Measurements from ENCODE around the gene NUP188. TPM values are rescaled to one million over a fixed set of nuclear protein-coding genes. Genes with fewer than 3 reads are reported as not detected.

NUP188 gene
- total and polyA plus RNA-seq, 10 of the 15 experiments (the other 5 are each of a cell fraction or from before 2014, with no cell fraction given) = 1.4 to 73.7 (median 48.9) TPM

GRCh38 chr9:129009584-129010141 is 62.2 kb downstream of the NUP188 start (continued):
- no peak for TF ChIP-seq E2F8 (IDR thresholded peaks at IDR 0.05; ENCODE audit: low read depth, partially characterized antibody)

- CTCF ChIA-PET = no interaction called here
- Histone ChIP-seq H3K27ac (ENCODE audit: control insufficient read depth, insufficient read depth) (no peak overlapping the region), H3K4me2 (ENCODE audit: control insufficient read depth, insufficient read depth) (no peak overlapping the region), H2AFZ (ENCODE audit: control insufficient read depth, low read depth, low read length) (no peak overlapping the region), H3K9ac (ENCODE audit: control insufficient read depth, insufficient read depth, low read length) (no peak overlapping the region), H3K4me1 (ENCODE audit: control insufficient read depth, insufficient read depth, low read length) (no peaks in the 10 kb centered on the region), H3K9me3 (replicated peaks; ENCODE audit: control insufficient read depth, insufficient read depth, low read length) (no peaks in the 10 kb centered on the region), H3K4me3 (no peak overlapping the region), H3K36me3 (ENCODE audit: control insufficient read depth in 2 of 2, insufficient read depth in 2 of 2, low read length in 1 of 2) (peaks cover 11 to 22% of the 10 kb centered on the region in 2 experiments), H3K79me2 (ENCODE audit: control insufficient read depth, insufficient read depth, low read length) (no peaks in the 10 kb centered on the region), H3K27me3 (replicated peaks in 1 of 2; ENCODE audit: control insufficient read depth in 2 of 2, insufficient read depth in 2 of 2, low read length in 1 of 2) (no peaks in the 10 kb centered on the region), H4K20me1 (ENCODE audit: control insufficient read depth, insufficient read depth) (no peaks in the 10 kb centered on the region)
- no peak for FAIRE-seq
- in situ Hi-C loops (cut with MboI) (no loop called here), intact Hi-C loops (cut with micrococcal nuclease; ENCODE audit: unreplicated experiment) (no loop called here)
- BruUV-seq (replicated peaks) = no TSS peak
- TF ChIP-seq CHD4 (IDR thresholded peaks at IDR 0.05) = no peak
- no peak for TF ChIP-seq SREBF2 (IDR thresholded peaks at IDR 0.05; ENCODE audit: low read length)
- no peak for TF ChIP-seq E4F1 (IDR thresholded peaks at IDR 0.05; ENCODE audit: borderline replicate concordance, partially characterized antibody)
- TF ChIP-seq ZBTB40 (IDR thresholded peaks at IDR 0.05; ENCODE audit: borderline replicate concordance) = no peak
- no peak for TF ChIP-seq HDAC6 (IDR thresholded peaks at IDR 0.05; ENCODE audit: unreplicated experiment)
- SMC1A ChIA-PET (ENCODE audit: uncharacterized antibody, unreplicated experiment) = no interaction called here
- POLR2A ChIA-PET = no interaction called here
- WGBS (ENCODE audit: insufficient coverage, insufficient replicate concordance, low lambda C conversion rate, missing lambda C conversion rate) = 74% methylated on average over 5 of the region's 8 CpGs
- RAD21 ChIA-PET (ENCODE audit: unreplicated experiment) = no interaction called here
- no peak for ATAC-seq
- no peak for DNase-seq (ENCODE audit: low read depth, low spot score)
Observed at GRCh38 chr9:129010267-129010975, 62.9 kb downstream of the NUP188 start.

All from GM12878 (cell line).